SW480 (cell line): ENCODE data around the gene TOR1A.
"Not testable (repeated sequence)": the region's sequence is repeated elsewhere in the genome, so short reads cannot be mapped to it uniquely, and the experiment has no call there.

Source experiments
- DNase-seq: peaks from one replicate; pipeline ENCODE4 v3.0.0-alpha.2; 2016; ENCODE audit warnings: low spot score

The TOR1A gene

GRCh38 chr9:129822898-129823541, 916 bp downstream of the TOR1A start:
- no peak for DNase-seq

DNA sequence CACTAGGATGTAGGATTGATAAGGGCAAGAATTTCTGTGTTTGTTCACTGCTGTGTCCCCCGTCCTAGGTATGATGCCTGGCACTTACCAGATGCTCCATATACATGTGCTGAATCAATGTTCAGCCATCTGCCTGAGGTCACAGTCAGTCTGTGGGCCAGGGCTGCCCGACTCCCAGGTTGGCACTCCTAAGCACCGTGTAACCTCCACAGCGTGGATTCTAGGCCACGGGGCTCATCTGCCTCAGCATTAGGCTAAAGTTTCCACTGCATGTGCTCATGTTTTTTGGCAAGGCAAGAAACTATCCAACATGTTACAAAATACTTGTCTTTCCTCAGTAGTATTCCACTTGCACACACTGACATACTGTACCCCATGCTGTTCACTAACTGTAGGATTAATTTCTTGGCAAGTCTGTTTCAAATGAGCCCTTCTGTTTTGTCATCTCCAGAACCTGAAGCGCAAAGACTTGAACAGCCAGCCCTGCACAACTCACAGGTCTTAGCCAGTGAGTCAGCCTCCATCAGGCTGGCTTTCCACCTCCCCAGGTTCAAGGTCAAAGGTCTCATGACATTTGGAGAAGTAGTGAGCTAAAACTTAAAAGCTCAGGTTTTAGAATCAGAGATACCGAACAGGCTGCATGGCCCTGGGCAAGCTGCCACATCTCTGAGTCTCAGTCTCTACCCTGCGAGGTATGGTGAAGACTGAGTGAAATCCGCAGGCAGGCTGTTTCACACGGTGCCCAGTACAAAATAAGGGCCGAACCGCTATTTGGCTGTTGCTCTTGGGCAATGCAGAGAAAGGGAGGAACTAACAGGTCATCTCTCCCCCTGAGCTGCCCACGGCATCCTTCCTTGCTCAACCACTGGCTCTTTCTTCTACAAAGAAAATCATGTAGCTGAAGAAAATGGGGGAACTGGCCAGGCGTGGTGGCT, 7.2 kb downstream of the TOR1A start:
- DNase-seq: no peak

GRCh38 chr9:129815278-129815677, 8.7 kb downstream of the TOR1A start:
- no peak for DNase-seq

GRCh38 chr9:129814432-129815223, 9.3 kb downstream of the TOR1A start:
- DNase-seq: no peak

DNA sequence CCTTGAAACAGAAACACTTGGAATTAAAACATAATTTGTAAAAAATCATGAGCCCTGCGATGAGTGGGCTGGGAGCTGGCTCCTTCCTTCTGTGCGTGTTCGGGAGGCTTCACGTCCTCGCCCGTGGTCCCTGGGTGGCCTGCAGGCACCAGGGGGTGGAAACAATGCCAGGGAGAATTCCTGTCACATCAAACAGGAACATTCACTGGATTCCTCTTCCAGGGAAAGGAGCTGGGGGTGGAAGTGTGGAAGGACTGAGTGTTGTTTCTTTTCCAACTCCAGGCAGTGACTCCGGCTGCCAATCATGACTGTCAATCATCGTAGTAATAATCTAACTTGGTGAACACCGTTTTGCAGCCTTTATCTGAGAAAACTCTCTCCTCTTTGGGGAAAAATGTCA, 10.3 kb downstream of the TOR1A start:
- DNase-seq: no peak

- DNase-seq: no peak
These were observed 11.6 kb downstream of the TOR1A start for GRCh38 chr9:129812385-129812784.

DNA sequence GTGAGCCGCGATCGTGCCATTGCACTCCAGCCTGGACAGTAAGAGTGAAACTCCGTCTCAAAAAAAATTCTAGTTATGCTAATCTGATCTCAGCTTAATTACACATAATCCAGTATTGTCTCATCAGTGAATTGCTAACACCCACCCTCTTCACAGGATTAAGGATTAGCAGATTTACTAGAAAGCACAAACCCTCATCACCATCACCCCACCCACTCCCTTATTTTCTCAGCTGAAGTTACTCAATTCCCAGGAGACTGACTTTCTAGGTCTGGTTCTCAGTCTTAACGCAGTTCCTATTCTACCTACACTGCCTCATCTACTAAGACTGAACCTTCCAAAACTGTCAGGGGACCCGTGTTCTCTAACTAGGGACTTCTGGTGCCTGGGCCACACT, 12.0 kb downstream of the TOR1A start:
- DNase-seq: no peak

- DNase-seq: no peak
These were observed 13.1 kb downstream of the TOR1A start for GRCh38 chr9:129810788-129811187.

DNA sequence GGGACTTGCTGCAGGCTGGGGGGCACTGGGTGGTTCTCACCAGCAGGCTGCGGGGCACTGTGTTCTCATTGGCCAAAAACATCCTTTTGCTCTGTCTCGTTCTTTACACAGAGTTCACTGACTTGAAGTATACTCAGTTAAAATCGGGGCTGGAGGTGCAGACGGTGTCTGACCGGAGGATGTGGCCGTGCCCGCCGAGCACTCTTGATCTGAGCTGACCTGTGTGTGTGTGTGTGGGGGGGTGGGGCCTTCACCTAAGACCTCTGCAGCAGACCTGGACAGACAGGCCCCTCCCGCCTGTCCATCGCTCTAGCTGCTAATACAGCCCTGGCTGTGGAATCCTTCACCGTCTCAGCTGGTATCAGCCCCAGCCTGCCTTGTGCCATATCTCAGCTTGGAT, 13.8 kb downstream of the TOR1A start:
- DNase-seq: no peak

DNA sequence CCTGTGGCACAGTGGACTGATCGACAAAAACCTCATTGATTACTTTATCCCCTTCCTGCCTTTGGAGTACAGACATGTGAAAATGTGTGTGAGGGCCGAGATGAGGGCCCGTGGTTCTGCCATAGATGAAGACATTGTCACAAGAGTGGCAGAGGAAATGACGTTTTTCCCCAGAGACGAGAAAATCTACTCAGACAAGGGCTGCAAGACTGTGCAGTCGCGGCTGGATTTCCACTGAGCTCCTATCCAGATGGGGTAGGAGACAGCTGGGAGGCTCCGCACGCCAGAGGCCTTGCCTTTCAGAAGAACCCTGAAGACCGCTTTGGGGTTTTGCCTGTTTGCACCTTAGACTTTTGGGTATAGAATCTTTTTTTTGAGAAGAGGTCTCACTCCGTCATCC, 14.6 kb downstream of the TOR1A start:
- no peak for DNase-seq

- DNase-seq: no peak
These were observed 17.9 kb downstream of the TOR1A start for GRCh38 chr9:129806061-129806460.

- no peak for DNase-seq
These were observed 20.3 kb downstream of the TOR1A start for GRCh38 chr9:129803676-129804060.

GRCh38 chr9:129802833-129803675, 20.9 kb downstream of the TOR1A start, which contains the start of gene TOR1B:
TSS of gene TOR1B (plus strand) at chr9:129803184. CDS start at chr9:129803213, 29 bp downstream.
- DNase-seq: peak; percentile 86

- no peak for DNase-seq
These were observed 22.4 kb downstream of the TOR1A start for GRCh38 chr9:129801504-129801903.

DNA sequence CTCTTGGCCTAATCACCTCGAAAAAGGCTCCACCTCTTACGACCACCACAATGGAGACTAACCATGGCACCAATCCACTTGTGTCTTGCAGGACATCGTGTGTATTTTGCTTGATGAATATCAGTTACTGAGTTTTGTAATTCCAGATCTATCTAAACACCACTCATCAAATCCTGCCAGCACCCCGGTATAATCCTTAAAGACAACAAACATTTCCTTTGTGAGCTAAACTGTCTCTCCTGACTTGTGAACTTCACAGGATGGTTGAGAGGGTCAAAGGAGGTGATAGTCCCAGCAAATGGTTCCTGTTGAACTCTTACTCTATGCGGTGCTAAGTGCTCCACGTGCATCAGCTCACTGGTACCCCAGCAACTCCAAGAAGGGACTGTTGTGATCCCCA, 25.0 kb downstream of the TOR1A start:
- DNase-seq: no peak

DNA sequence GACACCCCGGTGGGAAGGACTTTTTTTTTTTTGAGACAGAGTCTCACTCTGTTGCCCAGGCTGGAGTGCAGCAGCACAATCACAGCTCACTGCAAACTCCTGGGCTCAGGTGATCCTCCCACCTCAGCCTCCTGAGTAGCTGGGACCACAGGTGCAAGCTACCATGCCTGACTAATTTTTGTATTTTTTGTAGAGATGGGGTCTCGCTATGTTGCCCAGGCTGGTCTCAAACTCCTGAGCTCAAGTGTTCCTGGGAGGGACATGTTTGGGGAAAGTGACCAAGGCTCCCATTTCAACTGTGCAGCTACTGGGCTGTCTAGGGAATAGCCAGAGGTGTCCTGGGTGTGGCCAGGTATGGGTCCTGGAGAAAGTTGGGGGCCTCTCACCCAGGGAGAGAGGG, 27.9 kb downstream of the TOR1A start:
- DNase-seq: not testable (repeated sequence)

GRCh38 chr9:129794549-129794948, 29.4 kb downstream of the TOR1A start:
- DNase-seq: no peak

DNA sequence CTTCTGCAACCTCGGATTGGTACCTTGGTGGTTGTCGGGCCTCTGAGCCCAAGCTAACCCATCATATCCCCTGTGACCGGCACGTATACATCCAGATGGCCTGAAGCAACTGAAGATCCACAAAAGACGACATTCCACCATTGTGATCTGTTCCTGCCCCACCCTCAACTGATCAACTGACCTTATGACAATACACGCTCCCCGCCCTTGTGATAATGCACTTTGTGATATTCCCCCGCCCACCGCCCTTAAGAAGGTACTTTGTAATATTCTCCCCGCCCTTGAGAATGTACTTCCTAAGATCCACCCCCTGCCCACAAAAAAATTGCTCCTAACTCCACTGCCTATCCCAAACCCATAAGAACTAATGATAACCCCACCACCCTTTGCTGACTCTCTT, 37.5 kb downstream of the TOR1A start:
- no peak for DNase-seq

DNA sequence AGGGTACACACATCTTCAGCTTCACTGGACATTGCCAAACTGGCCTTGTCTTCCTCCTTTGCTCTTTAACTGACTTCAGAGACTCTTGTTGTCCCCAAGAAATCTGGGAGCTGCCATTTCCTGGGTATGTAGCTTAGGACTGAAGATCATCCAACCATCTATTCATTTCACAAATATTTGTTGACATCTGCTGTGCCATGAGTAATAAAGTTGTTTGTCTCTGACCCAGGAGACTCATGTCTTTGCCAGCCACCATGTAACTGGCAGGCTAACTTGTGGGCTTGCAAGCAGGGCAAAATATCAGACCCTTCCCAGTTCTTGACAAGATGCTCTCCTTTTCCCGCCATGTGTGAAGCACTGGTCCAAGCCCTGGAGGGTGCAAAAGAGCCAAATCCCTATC, 38.1 kb downstream of the TOR1A start:
- DNase-seq: no peak

DNA sequence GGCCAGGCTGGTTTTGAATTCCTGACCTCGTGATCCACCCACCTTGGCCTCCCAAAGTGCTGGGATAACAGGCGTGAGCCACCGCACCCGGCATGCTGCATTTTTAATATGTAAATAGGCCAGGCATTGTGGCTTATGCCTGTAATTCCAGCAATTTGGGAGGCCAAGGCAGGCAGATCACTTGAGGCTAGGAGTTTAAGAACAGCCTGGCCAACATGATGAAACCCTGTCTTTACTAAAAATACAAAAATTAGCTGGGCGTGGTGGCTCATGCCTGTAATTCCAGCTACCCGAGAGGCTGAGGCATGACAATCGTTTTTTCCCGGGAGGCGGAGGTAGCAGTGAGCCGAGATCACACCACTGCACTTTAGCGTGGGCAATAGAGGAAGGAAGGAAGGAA, 39.0 kb downstream of the TOR1A start:
- not testable (repeated sequence) for DNase-seq

DNA sequence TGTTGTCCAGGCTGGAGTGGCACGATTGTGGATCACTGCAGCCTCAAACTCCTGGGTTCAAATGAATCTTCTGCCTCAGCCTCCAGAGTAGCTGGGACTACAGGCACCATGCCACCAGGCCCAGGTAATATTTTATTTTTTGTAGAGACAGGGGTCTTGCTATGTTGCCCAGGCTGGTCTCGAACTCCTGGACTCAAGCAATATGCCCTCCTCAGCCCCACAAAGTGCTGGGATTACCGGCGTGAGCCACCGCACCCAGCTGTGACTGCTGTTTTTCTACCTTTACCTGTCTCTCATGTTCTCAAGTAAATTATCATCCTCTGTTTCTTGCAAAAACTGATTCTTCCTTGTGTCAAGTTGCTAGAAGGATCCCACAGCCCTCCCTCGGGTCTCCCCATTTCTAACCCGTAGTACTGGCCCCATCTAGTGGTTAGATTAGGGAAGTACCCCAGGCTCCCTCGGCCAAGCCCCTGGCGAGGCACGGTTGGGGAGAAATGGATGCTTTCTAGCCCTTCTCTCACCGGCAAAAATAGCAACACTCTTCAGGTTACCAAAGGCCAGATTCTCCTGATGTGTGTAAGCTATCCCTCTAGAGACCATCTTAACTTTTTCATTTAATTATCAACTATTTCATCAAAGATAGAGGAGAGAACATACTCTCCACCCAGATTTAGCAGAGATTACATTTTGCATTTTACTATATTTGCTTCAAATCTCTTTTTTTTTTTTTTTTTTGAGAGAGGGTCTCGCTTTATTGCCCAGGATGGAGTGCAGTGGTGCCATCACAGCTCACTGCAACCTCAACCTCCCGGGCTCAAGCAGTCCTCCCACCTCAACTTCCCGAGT, 40.2 kb downstream of the TOR1A start:
- DNase-seq: peak; percentile 53
